HEK293 (cell line): ENCODE results near the gene MBTD1.

Source experiments
- CTCF ChIA-PET: fragments of 350-600 bp; formaldehyde crosslinking; extraction: SDS; loops from one replicate; lab custom pipeline; 2021; ENCODE audit warnings: antibody characterized with exemption; lab: Yijun Ruan, JAX
- POLR2A ChIA-PET: fragments of 300-600 bp; formaldehyde crosslinking; extraction: SDS; loops from one replicate; lab custom pipeline; 2020; ENCODE audit warnings: antibody characterized with exemption, inconsistent platforms; lab: Yijun Ruan, JAX
- H3K27ac ChIP-seq: fragments of 200-500 bp; sonication (Bioruptor generic); 2 replicates; pipeline ENCODE4 v1.5.1; 2014; ENCODE audit warnings: low read depth, low read length, control low read depth, inconsistent platforms; ENCODE audit errors: extremely low read depth
- H3K36me3 ChIP-seq, 2 experiments: fragments of 200-500 bp in 1 of 2; sonication (Bioruptor generic) in 1 of 2; 1 replicate in 1 of 2; 2 replicates in 1 of 2; pipeline ENCODE4 v1.5.1; 2014 to 2017; ENCODE audit warnings: inconsistent platforms in 2 of 2, low read length in 2 of 2; ENCODE audit not compliant: control insufficient read depth in 2 of 2, insufficient read depth in 1 of 2
- H3K4me1 ChIP-seq: fragments of 200-500 bp; sonication (Bioruptor generic); 2 replicates; pipeline ENCODE4 v1.5.1; 2014; ENCODE audit warnings: mild to moderate bottlenecking, low read length, inconsistent platforms; ENCODE audit not compliant: control insufficient read depth, insufficient read depth
- H3K4me3 ChIP-seq: 2 replicates; pipeline ENCODE4 v1.5.1; 2011; ENCODE audit warnings: low read depth, mild to moderate bottlenecking, control low read depth, low read length, moderate library complexity
- H3K9me3 ChIP-seq: fragments of 200-500 bp; sonication (Bioruptor generic); 2 replicates; pipeline ENCODE4 v1.5.1; 2014; ENCODE audit warnings: low read depth, low read length, inconsistent platforms; ENCODE audit not compliant: control insufficient read depth, insufficient read depth
- HOXD13 ChIP-seq: sonication (generic); formaldehyde crosslinking; IDR thresholded peaks from 2 replicates; pipeline ENCODE4 v1.8.0; 2022; ENCODE audit warnings: missing genetic modification reagents, borderline replicate concordance
- KLF10 ChIP-seq: fragments of 450-650 bp; IDR thresholded peaks from 2 replicates; pipeline ENCODE4 v1.5.1; 2018; ENCODE audit warnings: missing biosample characterization, mild to moderate bottlenecking, missing genetic modification characterization
- SP7 ChIP-seq: fragments of 450-650 bp; formaldehyde crosslinking; IDR thresholded peaks from 2 replicates; pipeline ENCODE4 v1.5.1; 2016; ENCODE audit warnings: missing biosample characterization, missing genetic modification characterization
- TRIM28 ChIP-seq: IDR thresholded peaks from 2 replicates; pipeline ENCODE4 v1.6.1; 2011; ENCODE audit warnings: low read length, control low read depth, borderline replicate concordance
- ZBTB6 ChIP-seq: fragments of 450-650 bp; formaldehyde crosslinking; IDR thresholded peaks from 2 replicates; pipeline ENCODE4 v1.5.1; 2017; ENCODE audit warnings: missing biosample characterization, missing genetic modification characterization
- ZNF10 ChIP-seq: fragments of 450-650 bp; formaldehyde crosslinking; IDR thresholded peaks from 2 replicates; pipeline ENCODE4 v1.5.1; 2017; ENCODE audit warnings: missing biosample characterization, missing genetic modification characterization
- ZNF140 ChIP-seq: fragments of 450-650 bp; formaldehyde crosslinking; IDR thresholded peaks from 2 replicates; pipeline ENCODE4 v1.5.1; 2016; ENCODE audit warnings: missing biosample characterization, missing genetic modification characterization
- ZNF16 ChIP-seq: fragments of 450-650 bp; formaldehyde crosslinking; IDR thresholded peaks from 2 replicates; pipeline ENCODE4 v1.5.1; 2016; ENCODE audit warnings: low read depth, missing biosample characterization, missing genetic modification characterization
- ZNF214 ChIP-seq: fragments of 450-650 bp; formaldehyde crosslinking; IDR thresholded peaks from 2 replicates; pipeline ENCODE4 v1.5.1; 2017; ENCODE audit warnings: missing biosample characterization, mild to moderate bottlenecking, missing genetic modification characterization, borderline replicate concordance
- ZNF404 ChIP-seq: fragments of 450-650 bp; formaldehyde crosslinking; IDR thresholded peaks from 2 replicates; pipeline ENCODE4 v1.5.1; 2017; ENCODE audit warnings: missing biosample characterization, missing genetic modification characterization
- ZNF473 ChIP-seq: fragments of 450-650 bp; formaldehyde crosslinking; IDR thresholded peaks from 2 replicates; pipeline ENCODE4 v1.5.1; 2017; ENCODE audit warnings: missing biosample characterization, missing genetic modification characterization
- ZNF521 ChIP-seq: fragments of 450-650 bp; formaldehyde crosslinking; IDR thresholded peaks from 2 replicates; pipeline ENCODE4 v1.5.1; 2017; ENCODE audit warnings: missing biosample characterization, mild to moderate bottlenecking, missing genetic modification characterization
- ZNF544 ChIP-seq: fragments of 450-650 bp; formaldehyde crosslinking; IDR thresholded peaks from 2 replicates; pipeline ENCODE4 v1.5.0; 2017; ENCODE audit warnings: missing biosample characterization, missing genetic modification characterization
- ZNF596 ChIP-seq: fragments of 450-650 bp; IDR thresholded peaks from 2 replicates; pipeline ENCODE4 v1.5.0; 2018; ENCODE audit warnings: missing biosample characterization, mild to moderate bottlenecking, missing genetic modification characterization, moderate library complexity
- ZNF621 ChIP-seq: fragments of 450-650 bp; formaldehyde crosslinking; IDR thresholded peaks from 2 replicates; pipeline ENCODE4 v1.5.1; 2017; ENCODE audit warnings: missing biosample characterization, missing genetic modification characterization
- ZNF626 ChIP-seq: fragments of 450-650 bp; sonication (Bioruptor Pico); formaldehyde crosslinking; IDR thresholded peaks from 2 replicates; pipeline ENCODE4 v1.5.1; 2018; ENCODE audit warnings: missing biosample characterization, missing genetic modification characterization, inconsistent platforms
- ZNF654 ChIP-seq: fragments of 450-650 bp; formaldehyde crosslinking; IDR thresholded peaks from 2 replicates; pipeline ENCODE4 v1.5.1; 2016; ENCODE audit warnings: low read depth, missing biosample characterization, missing genetic modification characterization
- TF ChIP-seq, protein P1 (sequence below): fragments of 450-650 bp; formaldehyde crosslinking; IDR thresholded peaks from 2 replicates; pipeline ENCODE4 v1.5.1; 2016; ENCODE audit warnings: missing biosample characterization, missing genetic modification characterization, borderline replicate concordance
- TF ChIP-seq, protein P2 (sequence below): fragments of 450-650 bp; formaldehyde crosslinking; IDR thresholded peaks from 2 replicates; pipeline ENCODE4 v1.5.1; 2016; ENCODE audit warnings: missing biosample characterization, missing genetic modification characterization

The MBTD1 gene

DNA sequence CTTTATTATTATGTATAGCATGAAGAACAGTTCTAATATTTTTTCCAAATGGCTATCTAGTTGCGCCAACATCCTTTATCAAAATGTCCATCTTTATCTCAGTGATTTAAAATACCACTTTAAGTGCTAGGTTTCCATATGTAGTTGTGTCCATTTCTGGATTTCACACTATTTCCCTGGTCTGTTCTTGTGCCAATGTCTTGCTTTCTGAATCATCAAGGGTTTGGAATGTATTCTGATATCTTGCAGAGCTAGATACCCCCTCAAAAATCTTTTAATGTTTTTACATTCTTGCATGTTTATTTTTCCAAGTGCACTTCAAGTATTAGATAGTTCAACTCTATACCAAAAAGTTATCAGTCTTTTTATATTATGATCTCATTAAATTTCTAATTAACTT, 14.3 kb downstream of the MBTD1 start:
- H3K9me3 ChIP-seq = no peaks in the 10 kb centered on the region
- H3K4me1 ChIP-seq = no peaks in the 10 kb centered on the region
- H3K27ac ChIP-seq = no peak overlapping the region
- POLR2A ChIA-PET = no interaction called here
- H3K4me3 ChIP-seq = no peak overlapping the region
- CTCF ChIA-PET = interaction anchor here (0.6 kb wide), 1 partner anchor 23 kb away, joined by 3 read pairs; no protein-coding TSS in a partner anchor
- H3K36me3 ChIP-seq = no peaks in the 10 kb centered on the region; a peak in 1 of 3 replicates
- TF ChIP-seq ZNF473 (tag by site-specific recombination) (no peak), SP7 (tag by site-specific recombination) (no peak), ZNF654 (tag by site-specific recombination) (no peak), ZNF214 (tag by site-specific recombination) (no peak), TRIM28 (no peak), ZNF521 (no peak), ZNF544 (tag by site-specific recombination) (no peak), ZNF16 (tag by site-specific recombination) (no peak), HOXD13 (CRISPR knock-in tag) (no peak), ZBTB6 (tag by site-specific recombination) (no peak), ZNF626 (no peak)
- TF ChIP-seq, protein P1, sequence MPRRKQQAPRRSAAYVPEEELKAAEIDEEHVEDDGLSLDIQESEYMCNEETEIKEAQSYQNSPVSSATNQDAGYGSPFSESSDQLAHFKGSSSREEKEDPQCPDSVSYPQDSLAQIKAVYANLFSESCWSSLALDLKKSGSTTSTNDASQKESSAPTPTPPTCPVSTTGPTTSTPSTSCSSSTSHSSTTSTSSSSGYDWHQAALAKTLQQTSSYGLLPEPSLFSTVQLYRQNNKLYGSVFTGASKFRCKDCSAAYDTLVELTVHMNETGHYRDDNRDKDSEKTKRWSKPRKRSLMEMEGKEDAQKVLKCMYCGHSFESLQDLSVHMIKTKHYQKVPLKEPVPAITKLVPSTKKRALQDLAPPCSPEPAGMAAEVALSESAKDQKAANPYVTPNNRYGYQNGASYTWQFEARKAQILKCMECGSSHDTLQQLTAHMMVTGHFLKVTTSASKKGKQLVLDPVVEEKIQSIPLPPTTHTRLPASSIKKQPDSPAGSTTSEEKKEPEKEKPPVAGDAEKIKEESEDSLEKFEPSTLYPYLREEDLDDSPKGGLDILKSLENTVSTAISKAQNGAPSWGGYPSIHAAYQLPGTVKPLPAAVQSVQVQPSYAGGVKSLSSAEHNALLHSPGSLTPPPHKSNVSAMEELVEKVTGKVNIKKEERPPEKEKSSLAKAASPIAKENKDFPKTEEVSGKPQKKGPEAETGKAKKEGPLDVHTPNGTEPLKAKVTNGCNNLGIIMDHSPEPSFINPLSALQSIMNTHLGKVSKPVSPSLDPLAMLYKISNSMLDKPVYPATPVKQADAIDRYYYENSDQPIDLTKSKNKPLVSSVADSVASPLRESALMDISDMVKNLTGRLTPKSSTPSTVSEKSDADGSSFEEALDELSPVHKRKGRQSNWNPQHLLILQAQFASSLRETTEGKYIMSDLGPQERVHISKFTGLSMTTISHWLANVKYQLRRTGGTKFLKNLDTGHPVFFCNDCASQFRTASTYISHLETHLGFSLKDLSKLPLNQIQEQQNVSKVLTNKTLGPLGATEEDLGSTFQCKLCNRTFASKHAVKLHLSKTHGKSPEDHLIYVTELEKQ (tag by site-specific recombination) = no peak

DNA sequence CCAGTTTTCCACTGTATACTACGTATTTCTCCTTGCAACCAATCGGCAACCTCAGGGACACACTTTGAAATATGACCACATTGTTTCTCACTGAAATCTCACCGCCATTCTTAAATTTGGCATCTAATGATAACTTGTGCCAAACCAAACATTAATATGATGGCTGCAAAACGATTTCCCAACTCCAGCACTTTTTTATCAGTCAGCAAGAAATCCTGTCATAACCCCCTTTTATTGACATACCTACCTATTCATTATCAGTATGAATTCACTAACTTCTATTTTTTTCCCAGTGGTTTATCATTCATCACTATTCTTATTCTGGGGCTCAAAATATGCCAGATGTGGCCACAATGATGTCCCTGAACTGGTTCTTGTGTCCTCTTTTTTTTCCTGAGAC, 15.8 kb downstream of the MBTD1 start:
- H3K4me3 ChIP-seq = no peak overlapping the region
- CTCF ChIA-PET = no interaction called here
- POLR2A ChIA-PET = no interaction called here
- TF ChIP-seq ZNF654 (tag by site-specific recombination) (no peak), HOXD13 (CRISPR knock-in tag) (no peak), ZNF596 (no peak), ZNF10 (tag by site-specific recombination) (no peak), KLF10 (tag by site-specific recombination) (no peak), ZNF621 (tag by site-specific recombination) (no peak), ZNF140 (no peak), ZNF404 (tag by site-specific recombination) (no peak)
- TF ChIP-seq, protein P2, sequence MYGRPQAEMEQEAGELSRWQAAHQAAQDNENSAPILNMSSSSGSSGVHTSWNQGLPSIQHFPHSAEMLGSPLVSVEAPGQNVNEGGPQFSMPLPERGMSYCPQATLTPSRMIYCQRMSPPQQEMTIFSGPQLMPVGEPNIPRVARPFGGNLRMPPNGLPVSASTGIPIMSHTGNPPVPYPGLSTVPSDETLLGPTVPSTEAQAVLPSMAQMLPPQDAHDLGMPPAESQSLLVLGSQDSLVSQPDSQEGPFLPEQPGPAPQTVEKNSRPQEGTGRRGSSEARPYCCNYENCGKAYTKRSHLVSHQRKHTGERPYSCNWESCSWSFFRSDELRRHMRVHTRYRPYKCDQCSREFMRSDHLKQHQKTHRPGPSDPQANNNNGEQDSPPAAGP (tag by site-specific recombination) = no peak
- no peaks in the 10 kb centered on the region; a peak in 1 of 3 replicates for H3K36me3 ChIP-seq
- H3K9me3 ChIP-seq = no peaks in the 10 kb centered on the region
- H3K4me1 ChIP-seq = no peaks in the 10 kb centered on the region
- H3K27ac ChIP-seq = no peak overlapping the region
